DMS 273 treated with DMSO at 0.1 percent for 48 hours (cell line): ENCODE results near the gene ALDH3B2.
"Not testable (repeated sequence)": the region's sequence is repeated elsewhere in the genome, so short reads cannot be mapped to it uniquely, and the experiment has no call there.

Source experiments
- DNase-seq: peaks from one replicate; lab custom pipeline; 2025; lab: John Stamatoyannopoulos, UW

ALDH3B2 gene

GRCh38 chr11:67642173-67643120 is 32.0 kb downstream of the ALDH3B2 start:
- DNase-seq, result no peak

GRCh38 chr11:67641338-67642172 is 32.9 kb downstream of the ALDH3B2 start:
- DNase-seq, result no peak

- no peak for DNase-seq
These were observed 33.6 kb downstream of the ALDH3B2 start for GRCh38 chr11:67640758-67641337.

GRCh38 chr11:67640021-67640757 is 34.2 kb downstream of the ALDH3B2 start:
- no peak for DNase-seq

GRCh38 chr11:67639438-67639859 is 35.0 kb downstream of the ALDH3B2 start, which contains the start of gene TBX10:
Gene TBX10, minus strand, starts transcription at chr11:67639763. Its CDS starts 291 bp downstream, at chr11:67639472.
- DNase-seq, result no peak

- no peak for DNase-seq
These were observed 35.6 kb downstream of the ALDH3B2 start for GRCh38 chr11:67638535-67639437.

- not testable (repeated sequence) for DNase-seq
These were observed 37.0 kb downstream of the ALDH3B2 start for GRCh38 chr11:67637441-67637840.

- no peak for DNase-seq
These were observed 37.5 kb downstream of the ALDH3B2 start for GRCh38 chr11:67636962-67637361.

- DNase-seq, result no peak
These were observed 39.2 kb downstream of the ALDH3B2 start for GRCh38 chr11:67635231-67635521.

GRCh38 chr11:67634366-67635230 is 39.8 kb downstream of the ALDH3B2 start:
- DNase-seq, result no peak

GRCh38 chr11:67633758-67634365 is 40.6 kb downstream of the ALDH3B2 start:
- no peak for DNase-seq

- DNase-seq, result no peak
These were observed 41.3 kb downstream of the ALDH3B2 start for GRCh38 chr11:67632982-67633755.

GRCh38 chr11:67632175-67632981 is 42.0 kb downstream of the ALDH3B2 start:
- DNase-seq, result no peak

- DNase-seq, result no peak
These were observed 42.6 kb downstream of the ALDH3B2 start for GRCh38 chr11:67631853-67632174.

GRCh38 chr11:67631411-67631810 is 43.0 kb downstream of the ALDH3B2 start:
- no peak for DNase-seq

GRCh38 chr11:67630943-67631331 is 43.5 kb downstream of the ALDH3B2 start:
- no peak for DNase-seq

GRCh38 chr11:67630228-67630942 is 44.0 kb downstream of the ALDH3B2 start:
- peak; percentile 83 for DNase-seq
